Lower leg skin (tissue), 4 donors: ENCODE results near the gene ACOT13. TPM values are rescaled to one million over a fixed set of nuclear protein-coding genes. Genes with fewer than 3 reads are reported as not detected.
"Not testable (repeated sequence)": the region's sequence is repeated elsewhere in the genome, so short reads cannot be mapped to it uniquely, and the experiment has no call there.

Experiments
- DNase-seq, 2 donors: peaks; one replicate each; pipeline ENCODE4 v3.0.0-alpha.2; 2019; ENCODE audit warnings: low spot score in 2 of 2
- H3K4me3 ChIP-seq: fragments of 200-600 bp; sonication (generic); 2 replicates; pipeline ENCODE4 v1.5.1; 2017; ENCODE audit warnings: mild to moderate bottlenecking, low read depth; ENCODE audit not compliant: poor library complexity, severe bottlenecking
- POLR2A ChIP-seq, 2 donors: fragments of 450-650 bp; IDR thresholded peaks; one replicate each; pipeline ENCODE4 v1.6.1; 2016 to 2017; ENCODE audit warnings: antibody characterized with exemption in 2 of 2, mild to moderate bottlenecking in 1 of 2, moderate library complexity in 1 of 2
- WGBS, 2 donors: methylation state at CpG; one replicate each; pipeline ENCODE4 v1.1.5; 2018; 5-methylcytosine and 5-hydroxymethylcytosine counted together
- intact Hi-C: fragments of 100-400 bp; cut with DNase I; formaldehyde crosslinking; loops from one replicate; pipeline ENCODE4 v1.15.0; 2023; ENCODE audit warnings: low total_unique reads
- total RNA-seq, 4 donors: library from RNA; depleted of rRNA; stranded (reverse); fragments of >200 nt; gene quantifications; one replicate each; pipeline ENCODE4 v1.1.0, GENCODE V29; 2016
- TF ChIP-seq, protein P1 (sequence below), 3 donors: fragments of 450-650 bp; IDR thresholded peaks; one replicate each; pipeline ENCODE4 v1.5.1; 2016; ENCODE audit warnings: antibody characterized with exemption in 3 of 3, mild to moderate bottlenecking in 3 of 3, moderate library complexity in 2 of 3

ACOT13 gene
- total RNA-seq, 4 donors from 2014 or later = 4.6 to 22.6 (median 10.6) TPM

DNA sequence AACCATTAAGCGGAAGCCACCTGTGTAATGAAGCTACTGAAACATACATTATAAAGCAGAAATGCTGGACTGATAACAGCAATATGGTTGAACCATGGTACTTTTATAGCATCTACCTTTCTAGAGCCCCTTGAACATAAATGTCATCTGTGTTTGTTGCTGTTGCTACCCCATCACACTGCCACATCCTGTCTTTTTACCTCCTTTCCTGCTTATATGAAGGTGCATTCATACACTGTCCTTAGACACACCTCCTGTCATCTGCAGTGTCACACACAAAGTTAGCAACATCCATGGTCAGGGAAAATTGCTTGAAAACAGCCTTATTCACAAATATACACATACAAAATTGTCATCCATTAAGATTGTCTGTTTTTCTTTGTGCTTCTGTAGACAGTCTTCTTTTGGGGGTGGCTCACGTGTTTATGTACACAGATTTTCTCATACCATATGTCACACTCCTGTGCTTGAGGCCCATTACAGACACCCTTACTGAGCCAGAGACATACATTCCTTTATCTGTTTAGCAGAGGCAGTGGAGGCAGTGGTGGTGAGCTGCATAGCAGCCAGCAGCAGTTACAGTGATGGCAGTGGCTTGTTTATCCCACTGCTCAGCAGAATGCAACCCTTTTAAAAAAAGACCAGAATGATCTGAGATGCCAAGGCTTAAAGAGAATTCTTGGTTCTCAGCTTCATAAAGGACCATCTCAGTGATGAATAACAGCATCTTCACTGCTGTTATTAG, 26.1 kb downstream of the ACOT13 start:
- WGBS, 2 donors = 85 to 94% methylated on average over 2 of the region's 2 CpGs
- TF ChIP-seq POLR2A (IDR thresholded peaks at IDR 0.05) = no peak
- TF ChIP-seq, protein P1, sequence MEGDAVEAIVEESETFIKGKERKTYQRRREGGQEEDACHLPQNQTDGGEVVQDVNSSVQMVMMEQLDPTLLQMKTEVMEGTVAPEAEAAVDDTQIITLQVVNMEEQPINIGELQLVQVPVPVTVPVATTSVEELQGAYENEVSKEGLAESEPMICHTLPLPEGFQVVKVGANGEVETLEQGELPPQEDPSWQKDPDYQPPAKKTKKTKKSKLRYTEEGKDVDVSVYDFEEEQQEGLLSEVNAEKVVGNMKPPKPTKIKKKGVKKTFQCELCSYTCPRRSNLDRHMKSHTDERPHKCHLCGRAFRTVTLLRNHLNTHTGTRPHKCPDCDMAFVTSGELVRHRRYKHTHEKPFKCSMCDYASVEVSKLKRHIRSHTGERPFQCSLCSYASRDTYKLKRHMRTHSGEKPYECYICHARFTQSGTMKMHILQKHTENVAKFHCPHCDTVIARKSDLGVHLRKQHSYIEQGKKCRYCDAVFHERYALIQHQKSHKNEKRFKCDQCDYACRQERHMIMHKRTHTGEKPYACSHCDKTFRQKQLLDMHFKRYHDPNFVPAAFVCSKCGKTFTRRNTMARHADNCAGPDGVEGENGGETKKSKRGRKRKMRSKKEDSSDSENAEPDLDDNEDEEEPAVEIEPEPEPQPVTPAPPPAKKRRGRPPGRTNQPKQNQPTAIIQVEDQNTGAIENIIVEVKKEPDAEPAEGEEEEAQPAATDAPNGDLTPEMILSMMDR (IDR thresholded peaks at IDR 0.05) = no peak
- H3K4me3 ChIP-seq = no peak overlapping the region
- intact Hi-C loops = loop anchor here (5.0 kb wide), 2 partner anchors 111 to 266 kb away; no protein-coding TSS in a partner anchor
- DNase-seq = no peak

DNA sequence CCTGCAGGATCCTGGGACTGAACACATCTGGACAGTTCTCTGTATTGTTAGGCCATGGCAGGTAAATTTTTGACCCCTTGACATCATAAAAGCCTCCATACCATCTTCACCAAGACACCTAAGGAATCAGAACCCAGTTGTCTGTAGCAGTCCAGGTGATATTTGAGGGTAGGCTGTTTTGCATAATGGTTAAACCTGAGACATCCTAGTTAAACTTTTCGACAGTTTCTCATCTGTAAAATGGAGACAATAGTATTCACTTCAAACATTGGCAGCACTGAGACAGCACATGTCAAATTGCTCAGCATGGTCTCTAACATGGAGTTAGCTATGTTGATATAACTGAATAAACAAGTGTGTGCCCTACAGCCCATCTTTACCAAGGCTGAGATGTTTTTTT, 27.3 kb downstream of the ACOT13 start:
- TF ChIP-seq, protein P1 (IDR thresholded peaks at IDR 0.05) = no peak
- TF ChIP-seq POLR2A (IDR thresholded peaks at IDR 0.05) = no peak
- no peak for DNase-seq
- WGBS, 2 donors = 94 to 98% methylated on average over 1 of the region's 1 CpG
- intact Hi-C loops = loop anchor here (5.0 kb wide), 2 partner anchors 112 to 267 kb away; no protein-coding TSS in a partner anchor
- H3K4me3 ChIP-seq = no peak overlapping the region

DNA sequence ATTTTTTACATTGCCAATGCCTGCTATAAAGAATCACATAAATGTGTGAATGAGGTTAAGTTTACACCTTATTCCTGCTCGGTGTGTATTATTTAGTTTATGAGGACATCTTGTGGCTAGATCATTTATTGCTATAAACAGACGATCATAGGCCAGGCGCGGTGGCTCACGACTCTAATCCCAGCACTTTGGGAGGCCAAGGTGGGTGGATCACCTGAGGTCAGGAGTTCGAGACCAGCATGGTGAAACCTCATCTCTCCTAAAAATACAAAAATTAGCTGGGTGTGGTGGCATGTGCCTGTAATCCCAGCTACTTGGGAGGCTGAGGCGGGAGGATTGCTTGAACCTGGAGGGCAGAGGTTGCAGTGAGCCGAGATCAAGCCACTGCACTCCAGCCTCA, 28.8 kb downstream of the ACOT13 start:
- DNase-seq, H3K4me3 ChIP-seq, intact Hi-C loops: not testable (repeated sequence)
- WGBS, 2 donors = 28 to 30% methylated on average over 8 of the region's 8 CpGs

DNA sequence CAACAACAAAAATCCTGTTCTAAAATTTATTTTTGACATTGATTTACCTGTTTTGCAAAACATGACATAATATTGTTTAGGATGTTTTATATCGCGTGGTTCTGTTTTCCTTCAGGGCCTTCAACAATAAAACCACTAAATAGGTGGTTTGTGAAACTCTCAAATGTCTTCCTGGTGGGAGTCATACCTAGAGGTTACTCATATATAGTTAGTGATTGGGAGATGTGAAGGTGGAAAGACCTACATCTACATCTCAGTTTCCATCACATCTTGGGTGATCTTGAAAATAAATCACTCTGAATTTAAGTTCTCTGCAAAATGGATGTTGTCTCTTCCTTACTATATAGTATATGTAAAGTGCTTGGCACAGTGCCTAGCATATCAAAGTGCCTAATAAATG, 29.2 kb downstream of the ACOT13 start:
- intact Hi-C loops = no loop called here
- WGBS, 2 donors = 71 to 86% methylated on average over 2 of the region's 2 CpGs

DNA sequence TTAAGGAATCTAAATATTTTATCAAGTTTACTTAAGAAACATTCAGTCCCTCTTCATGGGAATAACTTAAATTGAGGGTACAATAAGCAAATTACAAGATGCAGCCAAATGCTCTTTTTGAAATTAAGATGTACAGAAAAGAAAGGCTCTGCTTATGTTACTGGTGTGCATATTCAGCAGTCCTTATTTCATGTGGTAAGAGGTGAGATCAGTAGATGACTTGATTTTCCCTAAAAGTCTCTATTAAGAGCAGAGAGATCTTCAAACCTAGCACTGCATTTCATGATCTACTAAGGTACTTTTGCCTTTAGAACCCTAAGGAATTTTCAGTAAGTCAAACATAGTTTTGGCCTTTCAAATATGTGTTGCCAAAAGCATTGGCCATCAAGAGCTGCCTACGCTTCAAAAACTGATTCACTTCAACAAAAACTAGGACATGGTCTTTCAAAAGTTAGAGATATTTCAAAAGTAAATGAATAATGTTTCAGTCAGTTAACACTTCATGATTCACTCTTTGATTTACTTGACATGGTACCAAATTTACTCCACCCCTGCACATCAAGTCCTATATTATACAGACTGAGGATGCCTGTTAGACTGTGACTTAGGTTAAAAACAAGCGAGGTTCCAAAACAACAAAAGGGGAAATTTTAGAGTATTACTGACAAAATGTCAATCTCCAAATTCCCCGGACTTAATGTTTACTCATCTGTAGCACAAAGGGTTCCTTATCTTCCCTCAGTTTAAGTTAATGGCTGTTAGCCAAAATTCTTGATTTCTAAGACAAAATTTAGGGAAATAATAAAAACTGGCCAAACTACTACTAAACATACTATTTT, 32.9 kb downstream of the ACOT13 start:
- intact Hi-C loops = no loop called here
- no peak for DNase-seq
- 64 to 69% methylated on average over 3 of the region's 3 CpGs for WGBS, 2 donors
- no peak overlapping the region for H3K4me3 ChIP-seq
- TF ChIP-seq, protein P1 (IDR thresholded peaks at IDR 0.05) = no peak
- no peak for TF ChIP-seq POLR2A (IDR thresholded peaks at IDR 0.05)

More for the DNA sequence above, 29.2 kb downstream of the ACOT13 start:
- no peak overlapping the region for H3K4me3 ChIP-seq
- TF ChIP-seq POLR2A (IDR thresholded peaks at IDR 0.05) = no peak
- TF ChIP-seq, protein P1 (IDR thresholded peaks at IDR 0.05) = no peak
- no peak for DNase-seq

DNA sequence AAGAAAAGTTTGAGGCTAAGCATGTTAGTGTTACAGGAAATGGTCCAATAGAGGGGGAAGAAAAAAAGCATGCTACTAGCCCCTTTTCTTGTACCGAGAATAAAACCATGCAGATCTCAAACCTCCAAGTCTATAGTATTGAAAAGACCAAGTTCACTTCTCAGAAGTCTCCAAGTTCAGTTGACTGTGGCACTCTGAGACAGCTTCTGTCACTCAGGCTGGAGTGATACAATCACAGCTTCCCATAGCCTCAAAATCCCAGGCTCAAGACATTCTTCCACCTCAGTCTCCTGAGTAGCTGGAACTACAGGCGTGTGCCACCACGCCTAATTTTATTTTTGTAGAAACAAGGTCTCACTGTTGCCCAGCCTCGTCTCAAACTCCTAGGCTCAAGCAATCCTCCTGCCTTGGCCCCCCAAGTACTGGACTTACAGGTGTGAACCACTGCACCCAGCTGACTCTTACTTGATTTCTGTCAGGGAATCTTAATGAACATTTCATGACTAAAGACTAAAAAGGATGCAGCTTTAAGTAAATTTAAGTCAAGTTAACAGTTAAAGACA, 35.9 kb downstream of the ACOT13 start:
- intact Hi-C loops = no loop called here
- WGBS, 2 donors = 62 to 66% methylated on average over 4 of the region's 4 CpGs
- no peak for DNase-seq
- no peak for TF ChIP-seq POLR2A (IDR thresholded peaks at IDR 0.05)
- TF ChIP-seq, protein P1 (IDR thresholded peaks at IDR 0.05) = no peak
- no peak overlapping the region for H3K4me3 ChIP-seq
